SK-N-SH treated with all-trans-retinoic acid at 6 μM for 48 hours (cell line): ENCODE measurements around the gene CAMK2A.

Source experiments
- ATAC-seq: fragments of 200-7000 bp; cut with Tn5 transposase; 3 replicates; pipeline ENCODE4 v1.9.1; 2020; ENCODE audit warnings: mild to moderate bottlenecking, moderate library complexity
- ARNTL ChIP-seq: fragments of 450-650 bp; formaldehyde crosslinking; IDR thresholded peaks from 2 replicates; pipeline ENCODE4 v1.5.0; 2020; ENCODE audit warnings: low read depth, mild to moderate bottlenecking, moderate library complexity, borderline replicate concordance
- BACH2 ChIP-seq: fragments of 250-450 bp; sonication (Bioruptor Pico); IDR thresholded peaks from 2 replicates; pipeline ENCODE4 v1.9.0; 2021; ENCODE audit warnings: mild to moderate bottlenecking, borderline replicate concordance
- CSDC2 ChIP-seq: fragments of 250-450 bp; sonication (Bioruptor Pico); IDR thresholded peaks from 2 replicates; pipeline ENCODE4 v1.5.0; 2020; ENCODE audit warnings: mild to moderate bottlenecking, moderate library complexity
- ESRRG ChIP-seq: fragments of 250-450 bp; sonication (Bioruptor Pico); IDR thresholded peaks from 2 replicates; pipeline ENCODE4 v1.6.1; 2021; ENCODE audit warnings: mild to moderate bottlenecking
- GLIS3 ChIP-seq: fragments of 250-450 bp; sonication (Bioruptor Pico); IDR thresholded peaks from 2 replicates; pipeline ENCODE4 v1.5.0; 2020; ENCODE audit warnings: mild to moderate bottlenecking, moderate library complexity
- ISL1 ChIP-seq: fragments of 250-450 bp; sonication (Bioruptor Pico); IDR thresholded peaks from 2 replicates; pipeline ENCODE4 v2.1.2; 2022; ENCODE audit warnings: mild to moderate bottlenecking, moderate library complexity
- OSR1 ChIP-seq: fragments of 250-450 bp; sonication (Bioruptor Pico); IDR thresholded peaks from 2 replicates; pipeline ENCODE4 v1.8.0; 2022; ENCODE audit warnings: moderate library complexity, mild to moderate bottlenecking, inconsistent platforms
- PATZ1 ChIP-seq: fragments of 250-450 bp; sonication (Bioruptor Pico); IDR thresholded peaks from 2 replicates; pipeline ENCODE4 v1.8.0; 2020; ENCODE audit warnings: mild to moderate bottlenecking, moderate library complexity, borderline replicate concordance
- POU6F1 ChIP-seq: fragments of 250-450 bp; sonication (Bioruptor Pico); IDR thresholded peaks from 2 replicates; pipeline ENCODE4 v1.8.0; 2021; ENCODE audit warnings: low read depth, mild to moderate bottlenecking, moderate library complexity, borderline replicate concordance
- PPARA ChIP-seq: fragments of 250-450 bp; sonication (Bioruptor Pico); IDR thresholded peaks from 2 replicates; pipeline ENCODE4 v1.5.0; 2020; ENCODE audit warnings: mild to moderate bottlenecking, borderline replicate concordance
- RARB ChIP-seq: fragments of 250-450 bp; sonication (Bioruptor Pico); IDR thresholded peaks from 2 replicates; pipeline ENCODE4 v1.8.0; 2021; ENCODE audit warnings: mild to moderate bottlenecking, moderate library complexity
- SNAI2 ChIP-seq: fragments of 250-450 bp; sonication (Bioruptor Pico); IDR thresholded peaks from 2 replicates; pipeline ENCODE4 v1.5.0; 2020; ENCODE audit warnings: mild to moderate bottlenecking, moderate library complexity
- TCF4 ChIP-seq: fragments of 250-450 bp; sonication (Bioruptor Pico); IDR thresholded peaks from 2 replicates; pipeline ENCODE4 v1.8.0; 2021; ENCODE audit warnings: mild to moderate bottlenecking, moderate library complexity, borderline replicate concordance
- TOX ChIP-seq: fragments of 250-450 bp; sonication (Bioruptor Pico); IDR thresholded peaks from 2 replicates; pipeline ENCODE4 v1.8.0; 2021; ENCODE audit warnings: mild to moderate bottlenecking, moderate library complexity, borderline replicate concordance
- TSHZ2 ChIP-seq: fragments of 250-450 bp; sonication (Bioruptor Pico); IDR thresholded peaks from 2 replicates; pipeline ENCODE4 v1.5.0; 2020; ENCODE audit warnings: mild to moderate bottlenecking, moderate library complexity
- ZFP30 ChIP-seq: fragments of 450-650 bp; formaldehyde crosslinking; IDR thresholded peaks from 2 replicates; pipeline ENCODE4 v1.5.0; 2022; ENCODE audit warnings: mild to moderate bottlenecking, moderate library complexity
- ZNF565 ChIP-seq: fragments of 450-650 bp; formaldehyde crosslinking; conservative IDR thresholded peaks from 2 replicates; pipeline ENCODE4 v1.5.0; 2020; ENCODE audit warnings: low read depth, mild to moderate bottlenecking, moderate library complexity
- ZNF70 ChIP-seq: fragments of 450-650 bp; formaldehyde crosslinking; IDR thresholded peaks from 2 replicates; pipeline ENCODE4 v1.5.0; 2020; ENCODE audit warnings: mild to moderate bottlenecking, moderate library complexity
- ZNF8 ChIP-seq: fragments of 450-650 bp; formaldehyde crosslinking; IDR thresholded peaks from 2 replicates; pipeline ENCODE4 v1.5.0; 2020; ENCODE audit warnings: mild to moderate bottlenecking, moderate library complexity
- TF ChIP-seq, protein P1 (sequence below): fragments of 250-450 bp; sonication (Bioruptor Pico); IDR thresholded peaks from 2 replicates; pipeline ENCODE4 v1.5.1; 2021; ENCODE audit warnings: mild to moderate bottlenecking, moderate library complexity

CAMK2A gene

DNA sequence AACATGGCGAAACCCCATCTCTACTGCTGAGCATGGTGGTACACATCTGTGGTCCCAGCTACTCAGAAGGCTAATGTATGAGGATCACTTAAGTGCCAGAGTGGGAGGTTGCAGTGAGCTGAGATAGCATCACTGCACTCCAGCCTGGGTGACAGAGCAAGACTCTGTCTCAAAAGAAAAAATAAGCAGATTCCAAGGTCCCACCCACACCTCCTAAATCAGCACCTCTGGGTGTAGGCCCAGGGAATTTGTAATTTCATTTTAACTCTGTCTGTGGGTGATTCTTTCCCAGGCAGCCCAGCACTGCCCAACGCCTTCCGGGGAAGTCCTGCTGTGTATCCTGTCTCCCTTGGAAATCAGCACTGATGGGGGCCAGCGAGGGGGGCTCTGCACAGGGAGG lies 12.5 kb downstream of the CAMK2A start:
- TF ChIP-seq ISL1 (CRISPR knock-in tag) (no peak), ESRRG (CRISPR knock-in tag) (no peak), GLIS3 (CRISPR knock-in tag) (no peak), RARB (CRISPR knock-in tag) (no peak), ARNTL (CRISPR knock-in tag) (no peak), ZFP30 (CRISPR knock-in tag) (no peak)
- ATAC-seq, result no peak

GRCh38 chr5:150274811-150275210 lies 14.8 kb downstream of the CAMK2A start:
- TF ChIP-seq TSHZ2 (CRISPR knock-in tag) (no peak), PPARA (CRISPR knock-in tag) (no peak), ZNF565 (CRISPR knock-in tag) (no peak), ISL1 (CRISPR knock-in tag) (no peak), TCF4 (CRISPR knock-in tag) (no peak), CSDC2 (CRISPR knock-in tag) (no peak), ZFP30 (CRISPR knock-in tag) (no peak), BACH2 (CRISPR knock-in tag) (no peak), ESRRG (CRISPR knock-in tag) (no peak)
- no peak for ATAC-seq

DNA sequence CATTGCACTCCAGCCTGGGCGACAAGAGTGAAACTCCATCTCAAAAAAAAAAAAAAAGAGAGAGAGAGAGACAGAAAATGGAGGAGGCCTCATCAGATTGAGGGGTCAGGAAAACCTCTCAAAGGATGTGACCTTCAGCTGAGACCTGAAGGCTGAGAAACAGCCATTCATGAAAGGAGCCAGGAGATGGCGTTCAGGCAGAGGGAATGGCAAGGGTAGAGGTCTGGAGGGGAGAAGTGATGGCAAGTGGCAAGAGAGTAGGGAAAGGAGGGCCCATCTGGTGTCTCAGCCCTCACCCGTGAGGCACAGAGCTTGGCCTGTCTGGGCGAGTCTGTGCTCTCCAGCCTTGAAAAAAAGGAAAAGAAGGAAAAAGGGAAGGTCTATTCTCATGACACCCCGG lies 17.0 kb downstream of the CAMK2A start:
- peak; percentile 96 for ATAC-seq
- TF ChIP-seq ZNF8 (CRISPR knock-in tag), result no peak
- TF ChIP-seq ARNTL (CRISPR knock-in tag), result no peak
- no peak for TF ChIP-seq ZNF70 (CRISPR knock-in tag)
- no peak for TF ChIP-seq PATZ1 (CRISPR knock-in tag)
- no peak for TF ChIP-seq ESRRG (CRISPR knock-in tag)
- no peak for TF ChIP-seq OSR1 (CRISPR knock-in tag)
- TF ChIP-seq GLIS3 (CRISPR knock-in tag), result no peak
- TF ChIP-seq BACH2 (CRISPR knock-in tag), result no peak
- TF ChIP-seq POU6F1, result no peak
- no peak for TF ChIP-seq TCF4 (CRISPR knock-in tag)
- TF ChIP-seq ZFP30 (CRISPR knock-in tag), result no peak
- TF ChIP-seq, protein P1, sequence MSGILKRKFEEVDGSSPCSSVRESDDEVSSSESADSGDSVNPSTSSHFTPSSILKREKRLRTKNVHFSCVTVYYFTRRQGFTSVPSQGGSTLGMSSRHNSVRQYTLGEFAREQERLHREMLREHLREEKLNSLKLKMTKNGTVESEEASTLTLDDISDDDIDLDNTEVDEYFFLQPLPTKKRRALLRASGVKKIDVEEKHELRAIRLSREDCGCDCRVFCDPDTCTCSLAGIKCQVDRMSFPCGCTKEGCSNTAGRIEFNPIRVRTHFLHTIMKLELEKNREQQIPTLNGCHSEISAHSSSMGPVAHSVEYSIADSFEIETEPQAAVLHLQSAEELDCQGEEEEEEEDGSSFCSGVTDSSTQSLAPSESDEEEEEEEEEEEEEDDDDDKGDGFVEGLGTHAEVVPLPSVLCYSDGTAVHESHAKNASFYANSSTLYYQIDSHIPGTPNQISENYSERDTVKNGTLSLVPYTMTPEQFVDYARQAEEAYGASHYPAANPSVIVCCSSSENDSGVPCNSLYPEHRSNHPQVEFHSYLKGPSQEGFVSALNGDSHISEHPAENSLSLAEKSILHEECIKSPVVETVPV, result no peak

GRCh38 chr5:150271923-150272322 lies 17.6 kb downstream of the CAMK2A start:
- TF ChIP-seq GLIS3 (CRISPR knock-in tag), result no peak
- ATAC-seq, result peak; percentile 38; the same call in 2 of the 3 replicates

DNA sequence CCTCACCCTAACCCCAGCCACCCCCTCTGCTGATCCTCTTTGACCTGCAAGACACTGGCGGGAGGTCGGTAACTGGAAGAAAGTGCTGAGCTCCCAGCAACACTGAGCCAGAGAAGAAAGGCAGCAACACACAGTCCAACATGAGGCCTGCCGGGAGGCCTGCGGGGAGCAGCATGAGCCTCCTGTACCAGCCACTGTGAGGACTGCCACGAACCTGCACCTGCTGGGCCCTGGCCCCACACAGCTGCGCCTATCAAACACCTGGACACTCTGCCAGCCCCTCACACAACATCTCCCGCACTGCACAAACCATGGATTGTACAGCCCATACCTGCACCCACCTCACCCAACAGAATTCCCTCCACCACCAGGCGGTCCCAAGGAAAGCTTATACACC lies 18.3 kb downstream of the CAMK2A start:
- no peak for ATAC-seq
- TF ChIP-seq ESRRG (CRISPR knock-in tag), result no peak
- no peak for TF ChIP-seq ZFP30 (CRISPR knock-in tag)
- TF ChIP-seq PATZ1 (CRISPR knock-in tag), result no peak
- no peak for TF ChIP-seq CSDC2 (CRISPR knock-in tag)
- no peak for TF ChIP-seq ZNF8 (CRISPR knock-in tag)
- no peak for TF ChIP-seq SNAI2
- TF ChIP-seq TOX (CRISPR knock-in tag), result no peak
- no peak for TF ChIP-seq BACH2 (CRISPR knock-in tag)
- TF ChIP-seq OSR1 (CRISPR knock-in tag), result no peak
- TF ChIP-seq ARNTL (CRISPR knock-in tag), result no peak
- TF ChIP-seq ISL1 (CRISPR knock-in tag), result no peak
- TF ChIP-seq PPARA (CRISPR knock-in tag), result no peak
- no peak for TF ChIP-seq ZNF565 (CRISPR knock-in tag)
- TF ChIP-seq TCF4 (CRISPR knock-in tag), result no peak
- TF ChIP-seq POU6F1, result no peak
- TF ChIP-seq ZNF70 (CRISPR knock-in tag), result no peak
